Natural killer cell (primary cell): ENCODE data around the gene OR10C1. TPM values are rescaled to one million over a fixed set of nuclear protein-coding genes. Genes with fewer than 3 reads are reported as not detected.
"Not testable (repeated sequence)": the region's sequence is repeated elsewhere in the genome, so short reads cannot be mapped to it uniquely, and the experiment has no call there.

Source experiments
- ATAC-seq, 3 donors: fragments of 150-1000 bp in 2 of 3; fragments of 200-7000 bp in 1 of 3; cut with Tn5 transposase; 1 replicate in 1 of 3; 2 replicates in 2 of 3; pipeline ENCODE4 v1.10.0; 2021; ENCODE audit warnings: mild to moderate bottlenecking in 2 of 3, moderate library complexity in 2 of 3
- DNase-seq, 2 donors: peaks; one replicate each; pipeline versions ENCODE4 v3.0.0 to v3.0.0-alpha.2; 2013 to 2021; ENCODE audit warnings: mixed read lengths in 1 of 2
- H3K27ac ChIP-seq: one replicate; pipeline ENCODE4 v1.5.1; 2013; ENCODE audit warnings: mild to moderate bottlenecking, low read length
- H3K27me3 ChIP-seq: one replicate; pipeline ENCODE4 v1.6.1; 2013; ENCODE audit warnings: low read length; ENCODE audit not compliant: control insufficient read depth, insufficient read depth
- H3K36me3 ChIP-seq: one replicate; pipeline ENCODE4 v1.6.1; 2013; ENCODE audit warnings: low read length; ENCODE audit not compliant: control insufficient read depth, insufficient read depth
- H3K4me1 ChIP-seq: one replicate; pipeline ENCODE4 v1.6.1; 2013; ENCODE audit warnings: low read length; ENCODE audit not compliant: control insufficient read depth, insufficient read depth
- H3K4me3 ChIP-seq: one replicate; pipeline ENCODE4 v1.5.1; 2013; ENCODE audit warnings: low read length
- H3K9me3 ChIP-seq: one replicate; pipeline ENCODE4 v1.6.1; 2013; ENCODE audit warnings: low read length; ENCODE audit not compliant: control insufficient read depth, insufficient read depth
- H3K27ac Mint-ChIP-seq, 2 donors: one replicate each; pipeline ENCODE4 v1.8.0; 2022; ENCODE audit warnings: mild to moderate bottlenecking in 2 of 2, mixed read lengths in 2 of 2, moderate library complexity in 1 of 2
- H3K27me3 Mint-ChIP-seq, 2 donors: one replicate each; pipeline ENCODE4 v1.8.0; 2022; ENCODE audit warnings: low read depth in 2 of 2, mixed read lengths in 2 of 2
- H3K36me3 Mint-ChIP-seq: one replicate; pipeline ENCODE4 v1.8.0; 2022; ENCODE audit warnings: mixed read lengths
- H3K4me1 Mint-ChIP-seq, 2 donors: one replicate each; pipeline ENCODE4 v1.8.0; 2022; ENCODE audit warnings: mixed read lengths in 2 of 2
- H3K4me3 Mint-ChIP-seq: one replicate; pipeline ENCODE4 v1.8.0; 2022; ENCODE audit warnings: mild to moderate bottlenecking, moderate library complexity, mixed read lengths
- H3K9me3 Mint-ChIP-seq, 2 donors: one replicate each; pipeline ENCODE4 v1.8.0; 2022; ENCODE audit warnings: mixed read lengths in 2 of 2
- CTCF ChIP-seq: fragments of 200-600 bp; IDR thresholded peaks from one replicate; pipeline ENCODE4 v1.8.0; 2022; ENCODE audit warnings: antibody characterized with exemption
- WGBS: methylation state at CpG from one replicate; pipeline ENCODE4 v1.1.7; 2013; ENCODE audit warnings: missing lambda C conversion rate; ENCODE audit not compliant: insufficient coverage; 5-methylcytosine and 5-hydroxymethylcytosine counted together
- intact Hi-C: fragments of 100-400 bp; cut with micrococcal nuclease; formaldehyde crosslinking; loops from one replicate; pipeline ENCODE4 v1.14.2; 2022
- total RNA-seq, 4 donors: library from RNA; stranded (reverse); fragments of 120-200 nt in 1 of 4; gene quantifications; one replicate each; pipeline versions ENCODE4 v1.2.3 to v1.2.4, GENCODE V29; 2013 to 2022

OR10C1 gene
- total RNA-seq, 3 donors from 2014 or later (not counting 1 experiment from before 2014, with no cell fraction given) = not detected

- intact Hi-C loops = no loop called here
- Mint-ChIP-seq H3K27ac (no peak overlapping the region), H3K27me3 (peaks cover 16 to 49% of the 10 kb centered on the region in 2 donors), H3K36me3 (no peaks in the 10 kb centered on the region), H3K4me3 (no peak overlapping the region), H3K4me1 (no peaks in the 10 kb centered on the region), H3K9me3 (peaks cover 0 to 2% of the 10 kb centered on the region in 2 donors)
- Histone ChIP-seq H3K9me3 (no peaks in the 10 kb centered on the region), H3K4me3 (no peak overlapping the region), H3K27me3 (peaks cover 2% of the 10 kb centered on the region), H3K27ac (no peak overlapping the region), H3K4me1 (no peaks in the 10 kb centered on the region), H3K36me3 (no peaks in the 10 kb centered on the region)
- no CpG with 5 or more reads among the region's 1 CpG for WGBS
- DNase-seq (no peak), ATAC-seq (no peak)
- no peak for TF ChIP-seq CTCF
These were observed 14.0 kb upstream of the OR10C1 start for GRCh38 chr6:29425075-29425474.

- Mint-ChIP-seq H3K9me3 (peaks cover 0 to 2% of the 10 kb centered on the region in 2 donors), H3K4me3 (no peak overlapping the region), H3K27me3 (peaks cover 9 to 39% of the 10 kb centered on the region in 2 donors), H3K27ac (no peak overlapping the region), H3K36me3 (no peaks in the 10 kb centered on the region), H3K4me1 (no peaks in the 10 kb centered on the region)
- H3K27ac ChIP-seq = no peak overlapping the region
- H3K4me1 ChIP-seq = no peaks in the 10 kb centered on the region
- peaks cover 2% of the 10 kb centered on the region for H3K27me3 ChIP-seq
- intact Hi-C loops = no loop called here
- ATAC-seq (no peak), DNase-seq (no peak)
- WGBS = 89% methylated on average over 3 of the region's 3 CpGs
- no peak overlapping the region for H3K4me3 ChIP-seq
- TF ChIP-seq CTCF = no peak
- H3K36me3 ChIP-seq = no peaks in the 10 kb centered on the region
- H3K9me3 ChIP-seq = no peaks in the 10 kb centered on the region
These were observed 12.5 kb upstream of the OR10C1 start for GRCh38 chr6:29426654-29427053.

- H3K27ac ChIP-seq, H3K4me1 ChIP-seq, H3K27me3 ChIP-seq, DNase-seq, H3K36me3 ChIP-seq, H3K27ac Mint-ChIP-seq, intact Hi-C loops, H3K9me3 ChIP-seq, ATAC-seq, H3K4me3 Mint-ChIP-seq, H3K4me3 ChIP-seq, H3K9me3 Mint-ChIP-seq, H3K4me1 Mint-ChIP-seq, H3K36me3 Mint-ChIP-seq: not testable (repeated sequence)
- 87% methylated on average over 15 of the region's 18 CpGs for WGBS
- H3K27me3 Mint-ChIP-seq = peaks cover 32 to 70% of the 10 kb centered on the region in 2 donors
These were observed 2.4 kb upstream of the OR10C1 start for GRCh38 chr6:29436730-29437129.

GRCh38 chr6:29442719-29443118, 3.6 kb downstream of the OR10C1 start:
- intact Hi-C loops = no loop called here
- H3K9me3 ChIP-seq = no peaks in the 10 kb centered on the region
- ATAC-seq = no peak
- TF ChIP-seq CTCF = no peak
- no peak overlapping the region for H3K27ac ChIP-seq
- no peak overlapping the region for H3K4me3 ChIP-seq
- DNase-seq = no peak
- no peaks in the 10 kb centered on the region for H3K36me3 ChIP-seq
- 91% methylated on average over 1 of the region's 1 CpG for WGBS
- H3K4me1 ChIP-seq = no peaks in the 10 kb centered on the region
- peaks cover under 1% of the 10 kb centered on the region for H3K27me3 ChIP-seq
- H3K36me3 Mint-ChIP-seq = no peaks in the 10 kb centered on the region
- peaks cover 24 to 26% of the 10 kb centered on the region in 2 donors for H3K27me3 Mint-ChIP-seq
- no peak overlapping the region for H3K4me3 Mint-ChIP-seq
- no peak overlapping the region for H3K27ac Mint-ChIP-seq
- H3K9me3 Mint-ChIP-seq = no peaks in the 10 kb centered on the region
- no peaks in the 10 kb centered on the region for H3K4me1 Mint-ChIP-seq

GRCh38 chr6:29444031-29444430, 4.9 kb downstream of the OR10C1 start:
- peaks cover 28% of the 10 kb centered on the region in 2 donors for H3K27me3 Mint-ChIP-seq
- DNase-seq, ATAC-seq, intact Hi-C loops, H3K9me3 Mint-ChIP-seq, H3K27ac Mint-ChIP-seq, H3K4me3 Mint-ChIP-seq, H3K36me3 ChIP-seq, H3K4me3 ChIP-seq, H3K27ac ChIP-seq, H3K4me1 Mint-ChIP-seq, H3K36me3 Mint-ChIP-seq, H3K9me3 ChIP-seq, H3K27me3 ChIP-seq, H3K4me1 ChIP-seq: not testable (repeated sequence)
- WGBS = 90% methylated on average over 1 of the region's 1 CpG
